ENCODE results near the gene PARVG.

PARVG gene

DNA sequence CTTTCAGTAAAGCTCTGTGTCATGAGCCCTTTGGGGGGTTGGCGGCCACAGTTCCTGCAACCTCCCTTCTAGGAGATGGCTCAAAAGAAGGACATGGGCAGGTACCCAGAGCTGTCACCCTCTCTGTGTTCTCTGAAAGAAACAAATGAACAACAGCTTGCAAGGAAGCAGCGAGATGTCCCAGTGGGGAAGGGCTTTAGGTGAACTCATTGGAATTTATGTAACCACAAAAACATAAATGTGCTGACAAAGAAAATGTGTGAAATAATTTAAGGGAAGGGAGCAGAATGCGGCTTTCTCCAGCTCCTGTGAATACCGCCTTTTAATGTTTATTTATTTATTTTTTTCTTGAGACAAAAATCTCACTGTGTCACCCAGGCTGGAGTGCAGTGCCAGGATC lies 3.3 kb downstream of the PARVG start:
- Histone ChIP-seq H2AFZ (no peak overlapping the region), H3K9me3 (ENCODE audit: control insufficient read depth, low read length) (no peaks in the 10 kb centered on the region), H3K9ac (no peak overlapping the region), H3K4me2 (ENCODE audit: low read length) (no peak overlapping the region), H3K27me3 (ENCODE audit: control insufficient read depth, insufficient read depth, low read length) (peaks cover 3% of the 10 kb centered on the region), H3K79me2 (no peaks in the 10 kb centered on the region), H3K27ac (no peak overlapping the region), H3K4me1 (no peaks in the 10 kb centered on the region), H3K4me3 (ENCODE audit: low read depth, low read length) (no peak overlapping the region), H3K36me3 (ENCODE audit: control insufficient read depth, insufficient read depth, low read length) (no peaks in the 10 kb centered on the region)
- TF ChIP-seq, protein P1, sequence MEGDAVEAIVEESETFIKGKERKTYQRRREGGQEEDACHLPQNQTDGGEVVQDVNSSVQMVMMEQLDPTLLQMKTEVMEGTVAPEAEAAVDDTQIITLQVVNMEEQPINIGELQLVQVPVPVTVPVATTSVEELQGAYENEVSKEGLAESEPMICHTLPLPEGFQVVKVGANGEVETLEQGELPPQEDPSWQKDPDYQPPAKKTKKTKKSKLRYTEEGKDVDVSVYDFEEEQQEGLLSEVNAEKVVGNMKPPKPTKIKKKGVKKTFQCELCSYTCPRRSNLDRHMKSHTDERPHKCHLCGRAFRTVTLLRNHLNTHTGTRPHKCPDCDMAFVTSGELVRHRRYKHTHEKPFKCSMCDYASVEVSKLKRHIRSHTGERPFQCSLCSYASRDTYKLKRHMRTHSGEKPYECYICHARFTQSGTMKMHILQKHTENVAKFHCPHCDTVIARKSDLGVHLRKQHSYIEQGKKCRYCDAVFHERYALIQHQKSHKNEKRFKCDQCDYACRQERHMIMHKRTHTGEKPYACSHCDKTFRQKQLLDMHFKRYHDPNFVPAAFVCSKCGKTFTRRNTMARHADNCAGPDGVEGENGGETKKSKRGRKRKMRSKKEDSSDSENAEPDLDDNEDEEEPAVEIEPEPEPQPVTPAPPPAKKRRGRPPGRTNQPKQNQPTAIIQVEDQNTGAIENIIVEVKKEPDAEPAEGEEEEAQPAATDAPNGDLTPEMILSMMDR (IDR thresholded peaks at IDR 0.05), result no peak

DNA sequence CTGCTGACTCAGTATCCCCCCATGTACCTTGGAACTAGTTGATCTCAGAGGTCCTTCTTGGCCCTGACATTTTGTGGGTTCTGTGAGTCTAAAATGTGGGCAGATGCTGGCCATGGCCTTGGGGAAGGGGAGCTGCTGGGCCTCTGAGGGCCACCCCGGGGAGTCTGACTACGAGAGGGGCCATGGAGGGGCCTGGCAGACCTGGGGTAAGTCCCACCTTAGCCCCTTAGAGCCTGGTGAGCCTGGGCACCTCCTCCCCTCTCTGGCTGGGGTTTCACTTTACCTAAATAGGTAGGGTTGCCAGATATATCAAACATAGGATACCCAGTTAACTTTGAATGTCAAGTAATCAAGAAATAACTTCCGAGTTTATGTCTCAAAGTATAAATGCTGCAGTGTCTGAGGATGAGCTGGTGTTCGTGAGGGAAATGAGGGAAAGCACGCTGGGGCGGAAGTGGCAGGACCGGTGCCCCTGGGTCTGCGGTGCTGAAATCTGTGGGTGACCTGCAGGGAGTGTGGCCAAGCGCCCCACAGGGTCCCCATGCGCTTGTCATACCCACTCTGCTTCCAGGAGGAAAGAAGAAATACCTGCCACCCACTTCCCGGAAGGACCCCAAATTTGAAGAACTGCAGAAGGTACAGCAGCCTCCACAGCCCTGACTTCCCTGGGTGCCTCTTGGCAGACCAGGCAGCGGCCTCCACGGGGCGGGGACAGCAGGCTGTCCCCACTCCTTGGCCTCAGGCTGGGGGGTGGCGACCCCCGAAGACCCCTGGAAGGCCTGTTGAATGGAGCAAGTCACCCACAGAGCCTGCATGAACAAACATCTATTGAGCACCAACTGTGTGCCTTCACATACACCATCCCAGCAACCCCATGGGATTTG lies 4.8 kb downstream of the PARVG start:
- Histone ChIP-seq H3K27me3 (ENCODE audit: control insufficient read depth, insufficient read depth, low read length) (peaks cover 3% of the 10 kb centered on the region), H3K9me3 (ENCODE audit: control insufficient read depth, low read length) (no peaks in the 10 kb centered on the region), H3K4me1 (no peaks in the 10 kb centered on the region), H3K4me2 (ENCODE audit: low read length) (no peak overlapping the region), H3K79me2 (no peaks in the 10 kb centered on the region), H3K9ac (no peak overlapping the region), H3K4me3 (ENCODE audit: low read depth, low read length) (no peak overlapping the region), H3K27ac (no peak overlapping the region), H2AFZ (no peak overlapping the region), H3K36me3 (ENCODE audit: control insufficient read depth, insufficient read depth, low read length) (no peaks in the 10 kb centered on the region)
- TF ChIP-seq, protein P1 (IDR thresholded peaks at IDR 0.05), result no peak

DNA sequence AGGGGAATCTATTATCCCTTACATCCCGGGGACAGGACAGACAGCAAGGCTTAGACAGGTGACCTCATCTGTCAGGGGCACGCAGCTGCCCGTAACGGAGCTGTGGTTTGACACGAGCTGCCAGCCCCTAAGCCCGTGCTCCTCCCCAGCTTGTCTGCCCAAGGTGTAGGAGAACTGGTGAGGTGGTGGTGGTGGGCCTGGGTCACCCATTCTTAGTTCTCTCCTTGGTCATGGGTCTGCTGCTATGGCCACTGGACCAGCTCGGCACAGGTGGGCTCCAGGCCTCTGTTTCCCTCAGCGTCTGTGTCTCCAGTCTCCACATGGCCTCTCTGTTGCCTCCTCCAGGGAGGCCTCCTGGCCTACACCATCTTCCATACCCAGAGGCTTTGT lies 5.4 kb downstream of the PARVG start:
- Histone ChIP-seq H3K9me3 (ENCODE audit: control insufficient read depth, low read length) (no peaks in the 10 kb centered on the region), H3K9ac (no peak overlapping the region), H3K36me3 (ENCODE audit: control insufficient read depth, insufficient read depth, low read length) (no peaks in the 10 kb centered on the region), H3K4me2 (ENCODE audit: low read length) (no peak overlapping the region), H3K27ac (no peak overlapping the region), H3K27me3 (ENCODE audit: control insufficient read depth, insufficient read depth, low read length) (peaks cover 3% of the 10 kb centered on the region), H3K4me1 (no peaks in the 10 kb centered on the region), H3K79me2 (no peaks in the 10 kb centered on the region), H3K4me3 (ENCODE audit: low read depth, low read length) (no peak overlapping the region), H2AFZ (no peak overlapping the region)
- TF ChIP-seq, protein P1 (IDR thresholded peaks at IDR 0.05), result no peak

DNA sequence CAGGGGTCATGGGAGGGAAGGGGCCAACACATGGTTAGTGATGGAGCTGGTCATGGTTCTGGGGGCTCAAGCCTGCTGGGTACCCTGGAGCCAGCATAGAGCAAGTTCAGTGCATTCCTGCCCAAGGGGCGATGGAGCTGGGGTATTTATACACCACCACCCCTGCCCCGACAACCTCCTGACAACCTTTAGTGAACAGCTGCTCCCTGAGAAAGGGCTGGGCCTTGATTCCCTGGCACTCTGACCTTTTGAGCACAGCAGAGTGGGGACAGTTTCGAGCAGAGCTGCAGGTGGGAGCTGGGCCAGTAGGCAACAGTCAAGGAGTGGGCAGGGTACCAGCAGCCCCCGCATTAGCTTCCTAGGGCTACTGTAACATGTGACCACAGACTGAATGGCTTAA lies 6.0 kb downstream of the PARVG start:
- Histone ChIP-seq H3K9ac (no peak overlapping the region), H3K4me2 (ENCODE audit: low read length) (no peak overlapping the region), H3K79me2 (no peaks in the 10 kb centered on the region), H3K36me3 (ENCODE audit: control insufficient read depth, insufficient read depth, low read length) (no peaks in the 10 kb centered on the region), H3K27ac (no peak overlapping the region), H3K4me3 (ENCODE audit: low read depth, low read length) (no peak overlapping the region), H2AFZ (no peak overlapping the region), H3K4me1 (no peaks in the 10 kb centered on the region), H3K9me3 (ENCODE audit: control insufficient read depth, low read length) (no peaks in the 10 kb centered on the region), H3K27me3 (ENCODE audit: control insufficient read depth, insufficient read depth, low read length) (peaks cover 3% of the 10 kb centered on the region)
- TF ChIP-seq, protein P1 (IDR thresholded peaks at IDR 0.05), result no peak

Data from parathyroid adenoma (tissue), 2 donors.